SK-N-SH treated with all-trans-retinoic acid at 6 μM for 48 hours (cell line): ENCODE results near the gene PTPRD.

Experiments used
- ATAC-seq: fragments of 200-7000 bp; cut with Tn5 transposase; 3 replicates; pipeline ENCODE4 v1.9.1; 2020; ENCODE audit warnings: mild to moderate bottlenecking, moderate library complexity
- ARNTL ChIP-seq: fragments of 450-650 bp; formaldehyde crosslinking; IDR thresholded peaks from 2 replicates; pipeline ENCODE4 v1.5.0; 2020; ENCODE audit warnings: low read depth, mild to moderate bottlenecking, moderate library complexity, borderline replicate concordance
- BACH2 ChIP-seq: fragments of 250-450 bp; sonication (Bioruptor Pico); IDR thresholded peaks from 2 replicates; pipeline ENCODE4 v1.9.0; 2021; ENCODE audit warnings: mild to moderate bottlenecking, borderline replicate concordance
- CREB5 ChIP-seq: fragments of 250-450 bp; sonication (Bioruptor Pico); IDR thresholded peaks from 2 replicates; pipeline ENCODE4 v1.5.1; 2020; ENCODE audit warnings: low read depth, mild to moderate bottlenecking, moderate library complexity
- CSDC2 ChIP-seq: fragments of 250-450 bp; sonication (Bioruptor Pico); IDR thresholded peaks from 2 replicates; pipeline ENCODE4 v1.5.0; 2020; ENCODE audit warnings: mild to moderate bottlenecking, moderate library complexity
- ESRRG ChIP-seq: fragments of 250-450 bp; sonication (Bioruptor Pico); IDR thresholded peaks from 2 replicates; pipeline ENCODE4 v1.6.1; 2021; ENCODE audit warnings: mild to moderate bottlenecking
- GLIS3 ChIP-seq: fragments of 250-450 bp; sonication (Bioruptor Pico); IDR thresholded peaks from 2 replicates; pipeline ENCODE4 v1.5.0; 2020; ENCODE audit warnings: mild to moderate bottlenecking, moderate library complexity
- ISL1 ChIP-seq: fragments of 250-450 bp; sonication (Bioruptor Pico); IDR thresholded peaks from 2 replicates; pipeline ENCODE4 v2.1.2; 2022; ENCODE audit warnings: mild to moderate bottlenecking, moderate library complexity
- OSR1 ChIP-seq: fragments of 250-450 bp; sonication (Bioruptor Pico); IDR thresholded peaks from 2 replicates; pipeline ENCODE4 v1.8.0; 2022; ENCODE audit warnings: moderate library complexity, mild to moderate bottlenecking, inconsistent platforms
- PATZ1 ChIP-seq: fragments of 250-450 bp; sonication (Bioruptor Pico); IDR thresholded peaks from 2 replicates; pipeline ENCODE4 v1.8.0; 2020; ENCODE audit warnings: mild to moderate bottlenecking, moderate library complexity, borderline replicate concordance
- POU6F1 ChIP-seq: fragments of 250-450 bp; sonication (Bioruptor Pico); IDR thresholded peaks from 2 replicates; pipeline ENCODE4 v1.8.0; 2021; ENCODE audit warnings: low read depth, mild to moderate bottlenecking, moderate library complexity, borderline replicate concordance
- PPARA ChIP-seq: fragments of 250-450 bp; sonication (Bioruptor Pico); IDR thresholded peaks from 2 replicates; pipeline ENCODE4 v1.5.0; 2020; ENCODE audit warnings: mild to moderate bottlenecking, borderline replicate concordance
- RARB ChIP-seq: fragments of 250-450 bp; sonication (Bioruptor Pico); IDR thresholded peaks from 2 replicates; pipeline ENCODE4 v1.8.0; 2021; ENCODE audit warnings: mild to moderate bottlenecking, moderate library complexity
- SNAI2 ChIP-seq: fragments of 250-450 bp; sonication (Bioruptor Pico); IDR thresholded peaks from 2 replicates; pipeline ENCODE4 v1.5.0; 2020; ENCODE audit warnings: mild to moderate bottlenecking, moderate library complexity
- TCF4 ChIP-seq: fragments of 250-450 bp; sonication (Bioruptor Pico); IDR thresholded peaks from 2 replicates; pipeline ENCODE4 v1.8.0; 2021; ENCODE audit warnings: mild to moderate bottlenecking, moderate library complexity, borderline replicate concordance
- TOX ChIP-seq: fragments of 250-450 bp; sonication (Bioruptor Pico); IDR thresholded peaks from 2 replicates; pipeline ENCODE4 v1.8.0; 2021; ENCODE audit warnings: mild to moderate bottlenecking, moderate library complexity, borderline replicate concordance
- TSHZ2 ChIP-seq: fragments of 250-450 bp; sonication (Bioruptor Pico); IDR thresholded peaks from 2 replicates; pipeline ENCODE4 v1.5.0; 2020; ENCODE audit warnings: mild to moderate bottlenecking, moderate library complexity
- ZC3H10 ChIP-seq: fragments of 250-450 bp; sonication (Bioruptor Pico); IDR thresholded peaks from 2 replicates; pipeline ENCODE4 v1.5.1; 2021; ENCODE audit warnings: mild to moderate bottlenecking, moderate library complexity
- ZFP3 ChIP-seq: fragments of 250-450 bp; sonication (Bioruptor Pico); IDR thresholded peaks from 2 replicates; pipeline ENCODE4 v1.5.0; 2020; ENCODE audit warnings: mild to moderate bottlenecking, moderate library complexity
- ZFP30 ChIP-seq: fragments of 450-650 bp; formaldehyde crosslinking; IDR thresholded peaks from 2 replicates; pipeline ENCODE4 v1.5.0; 2022; ENCODE audit warnings: mild to moderate bottlenecking, moderate library complexity
- ZNF565 ChIP-seq: fragments of 450-650 bp; formaldehyde crosslinking; conservative IDR thresholded peaks from 2 replicates; pipeline ENCODE4 v1.5.0; 2020; ENCODE audit warnings: low read depth, mild to moderate bottlenecking, moderate library complexity
- ZNF70 ChIP-seq: fragments of 450-650 bp; formaldehyde crosslinking; IDR thresholded peaks from 2 replicates; pipeline ENCODE4 v1.5.0; 2020; ENCODE audit warnings: mild to moderate bottlenecking, moderate library complexity
- ZNF8 ChIP-seq: fragments of 450-650 bp; formaldehyde crosslinking; IDR thresholded peaks from 2 replicates; pipeline ENCODE4 v1.5.0; 2020; ENCODE audit warnings: mild to moderate bottlenecking, moderate library complexity

Gene PTPRD

GRCh38 chr9:8392866-8393265, 2219.9 kb downstream of the PTPRD start:
- no peak for TF ChIP-seq ARNTL (CRISPR knock-in tag)
- no peak for TF ChIP-seq POU6F1 (CRISPR knock-in tag)
- no peak for TF ChIP-seq GLIS3 (CRISPR knock-in tag)
- no peak for TF ChIP-seq ZC3H10
- TF ChIP-seq CSDC2: no peak
- no peak for TF ChIP-seq OSR1 (CRISPR knock-in tag)
- no peak for TF ChIP-seq ISL1 (CRISPR knock-in tag)
- no peak for TF ChIP-seq RARB
- no peak for TF ChIP-seq SNAI2 (CRISPR knock-in tag)
- TF ChIP-seq BACH2 (CRISPR knock-in tag): no peak
- no peak for TF ChIP-seq ZFP3
- ATAC-seq: no peak

- no peak for TF ChIP-seq OSR1 (CRISPR knock-in tag)
- no peak for TF ChIP-seq SNAI2 (CRISPR knock-in tag)
- no peak for TF ChIP-seq ISL1 (CRISPR knock-in tag)
- TF ChIP-seq BACH2 (CRISPR knock-in tag): no peak
- TF ChIP-seq TCF4 (CRISPR knock-in tag): no peak
- TF ChIP-seq ESRRG (CRISPR knock-in tag): no peak
- no peak for TF ChIP-seq CSDC2
- no peak for TF ChIP-seq ZNF70 (CRISPR knock-in tag)
- TF ChIP-seq TSHZ2 (CRISPR knock-in tag): no peak
- TF ChIP-seq PATZ1 (CRISPR knock-in tag): no peak
- TF ChIP-seq GLIS3 (CRISPR knock-in tag): no peak
- TF ChIP-seq TOX (CRISPR knock-in tag): no peak
- TF ChIP-seq ZNF8 (CRISPR knock-in tag): no peak
- no peak for TF ChIP-seq ZFP3
- ATAC-seq: no peak
Measured at GRCh38 chr9:8391566-8391965, 2221.2 kb downstream of the PTPRD start.

GRCh38 chr9:8391132-8391531, 2221.7 kb downstream of the PTPRD start:
- no peak for ATAC-seq
- TF ChIP-seq PPARA (no peak), CREB5 (CRISPR knock-in tag) (no peak), RARB (no peak), ESRRG (CRISPR knock-in tag) (no peak)
- TF ChIP-seq, all 23 proteins: peak for 0

GRCh38 chr9:8390571-8390970, 2222.2 kb downstream of the PTPRD start:
- ATAC-seq: no peak
- TF ChIP-seq ISL1 (CRISPR knock-in tag): no peak
- no peak for TF ChIP-seq POU6F1 (CRISPR knock-in tag)
- TF ChIP-seq PATZ1 (CRISPR knock-in tag): no peak
- no peak for TF ChIP-seq SNAI2 (CRISPR knock-in tag)
- no peak for TF ChIP-seq CSDC2
- no peak for TF ChIP-seq ESRRG (CRISPR knock-in tag)
- TF ChIP-seq GLIS3 (CRISPR knock-in tag): no peak
- TF ChIP-seq ZNF8 (CRISPR knock-in tag): no peak
- TF ChIP-seq ZFP30 (CRISPR knock-in tag): no peak
- no peak for TF ChIP-seq TCF4 (CRISPR knock-in tag)
- no peak for TF ChIP-seq ZNF565 (CRISPR knock-in tag)
- TF ChIP-seq BACH2 (CRISPR knock-in tag): no peak
- TF ChIP-seq CREB5 (CRISPR knock-in tag): no peak
- TF ChIP-seq PPARA: no peak
- TF ChIP-seq ZFP3: no peak
